Panc1 (cell line): ENCODE results near the gene ADK. TPM values are rescaled to one million over a fixed set of nuclear protein-coding genes. Genes with fewer than 3 reads are reported as not detected.

ENCODE experiments used
- ATAC-seq: fragments of 200-7000 bp; cut with Tn5 transposase; 2 replicates; pipeline ENCODE4 v1.9.1; 2020; ENCODE audit warnings: mild to moderate bottlenecking, moderate library complexity
- BruUV-seq: library from RNA; stranded (reverse); fragments of 400-500 nt; replicated peaks from 2 replicates; lab custom pipeline; 2021; lab: Mats Ljungman, UMichigan
- CTCF ChIA-PET: fragments of 300-600 bp; sonication (Branson Sonifier 250); formaldehyde crosslinking; loops from one replicate; lab custom pipeline; 2022; ENCODE audit warnings: antibody characterized with exemption; lab: Charles Lee
- POLR2A ChIA-PET: fragments of 300-600 bp; sonication (Branson Sonifier 250); formaldehyde crosslinking; loops from one replicate; lab custom pipeline; 2022; ENCODE audit warnings: antibody characterized with exemption; lab: Charles Lee
- DNase-seq: peaks from one replicate; pipeline ENCODE4 v3.0.0-alpha.2; 2010; ENCODE audit warnings: low read depth, low spot score
- H3K27ac ChIP-seq: 2 replicates; pipeline ENCODE4 v1.5.1; 2011; ENCODE audit warnings: mild to moderate bottlenecking, low read length, inconsistent platforms
- H3K27me3 ChIP-seq: fragments of 200-500 bp; sonication (Bioruptor generic); 2 replicates; pipeline ENCODE4 v1.6.0; 2014; ENCODE audit warnings: low read length, inconsistent platforms; ENCODE audit not compliant: control insufficient read depth, insufficient read depth
- H3K36me3 ChIP-seq: fragments of 200-500 bp; sonication (Bioruptor generic); 2 replicates; pipeline ENCODE4 v1.5.1; 2014; ENCODE audit warnings: inconsistent platforms, mild to moderate bottlenecking, low read length, moderate library complexity; ENCODE audit not compliant: control insufficient read depth, insufficient read depth
- H3K4me1 ChIP-seq: 2 replicates; pipeline ENCODE4 v1.5.1; 2011; ENCODE audit warnings: inconsistent platforms, mild to moderate bottlenecking, low read length, moderate library complexity; ENCODE audit not compliant: control insufficient read depth, insufficient read depth
- H3K4me3 ChIP-seq, 2 experiments: 2 replicates each; pipeline ENCODE4 v1.5.1; 2011 to 2012; ENCODE audit warnings: low read depth in 2 of 2, low read length in 2 of 2, mild to moderate bottlenecking in 2 of 2, inconsistent platforms in 1 of 2, moderate library complexity in 1 of 2
- H3K9me3 ChIP-seq: fragments of 200-500 bp; sonication (Bioruptor generic); 2 replicates; pipeline ENCODE4 v1.5.1; 2014; ENCODE audit warnings: low read depth, mild to moderate bottlenecking, inconsistent platforms, low read length, moderate library complexity; ENCODE audit not compliant: control insufficient read depth, insufficient read depth
- POLR2AphosphoS5 ChIP-seq: IDR thresholded peaks from 2 replicates; pipeline ENCODE4 v1.6.1; 2012; ENCODE audit warnings: mild to moderate bottlenecking, low read depth, low read length, moderate library complexity
- SIN3A ChIP-seq: IDR thresholded peaks from 2 replicates; pipeline ENCODE4 v1.6.1; 2012; ENCODE audit warnings: low read depth, mild to moderate bottlenecking, low read length, moderate library complexity, borderline replicate concordance; ENCODE audit not compliant: insufficient read depth
- TCF7L2 ChIP-seq: IDR thresholded peaks from 2 replicates; pipeline ENCODE4 v1.6.1; 2011; ENCODE audit warnings: mild to moderate bottlenecking, low read depth, low read length, inconsistent platforms
- in situ Hi-C: cut with HindIII; loops from 2 replicates; pipeline ENCODE4 v1.10.0; 2016; ENCODE audit warnings: low sequenced_read_pairs, low pct_unique_long_range_greater_than_20kb
- intact Hi-C: fragments of 100-400 bp; cut with micrococcal nuclease; formaldehyde crosslinking; loops from one replicate; pipeline ENCODE4 v1.10.0; 2022; ENCODE audit not compliant: unreplicated experiment
- total RNA-seq: library from RNA; stranded (reverse); gene quantifications from one replicate; pipeline ENCODE4 v1.2.1, GENCODE V29; 2021; ENCODE audit not compliant: unreplicated experiment
- TF ChIP-seq, protein P1 (sequence below): fragments of 450-650 bp; IDR thresholded peaks from 2 replicates; pipeline ENCODE4 v1.5.1; 2017; ENCODE audit warnings: mild to moderate bottlenecking
- TF ChIP-seq, protein P2 (sequence below), 2 experiments: IDR thresholded peaks; 2 replicates each; pipeline ENCODE4 v1.6.1; 2011 to 2012; ENCODE audit warnings: low read depth in 2 of 2, control low read depth in 1 of 2, low read length in 1 of 2, mild to moderate bottlenecking in 1 of 2, moderate library complexity in 1 of 2; ENCODE audit not compliant: insufficient read depth in 1 of 2

Gene ADK
- total RNA-seq, 1 experiment from 2014 or later = 64.5 TPM

DNA sequence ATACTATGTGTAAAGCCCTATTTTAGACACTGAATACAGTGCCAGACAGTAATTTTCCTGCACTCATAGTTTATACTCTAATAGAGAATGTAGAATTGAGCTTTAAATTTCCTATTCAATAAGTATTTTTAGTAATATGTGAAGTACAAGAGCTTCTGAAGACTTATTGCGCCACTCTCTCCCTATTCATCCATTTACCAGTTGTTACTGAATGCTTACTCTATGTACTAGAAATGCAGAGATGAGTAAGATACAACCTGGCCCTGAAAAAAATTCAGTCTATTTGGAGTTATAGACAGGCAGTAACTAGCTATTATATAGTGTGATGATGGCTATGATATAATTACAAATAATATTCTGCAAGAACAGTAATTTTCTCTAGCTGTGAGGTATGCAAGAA is 98.8 kb downstream of the ADK start:
- POLR2A ChIA-PET = no interaction called here
- in situ Hi-C loops = no loop called here

DNA sequence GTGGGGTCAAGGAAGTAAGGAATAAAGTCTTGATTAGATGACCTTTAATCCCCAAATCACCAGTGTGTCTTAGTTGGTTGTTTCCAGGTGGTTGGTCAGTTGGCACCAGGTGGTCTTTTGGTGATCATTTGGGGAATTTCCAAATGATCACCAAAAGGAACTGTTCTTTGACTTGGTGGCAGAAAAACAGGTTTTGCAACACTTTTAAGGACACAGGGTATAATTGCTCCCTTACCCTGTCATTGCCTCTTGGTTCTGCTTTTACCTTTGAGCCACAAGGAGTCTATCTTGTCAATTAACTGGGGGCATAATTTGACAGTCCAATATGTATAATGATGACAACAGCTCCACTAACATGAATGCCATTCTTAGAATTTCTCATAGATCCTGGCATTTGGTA is 104.2 kb downstream of the ADK start:
- TF ChIP-seq, protein P1, sequence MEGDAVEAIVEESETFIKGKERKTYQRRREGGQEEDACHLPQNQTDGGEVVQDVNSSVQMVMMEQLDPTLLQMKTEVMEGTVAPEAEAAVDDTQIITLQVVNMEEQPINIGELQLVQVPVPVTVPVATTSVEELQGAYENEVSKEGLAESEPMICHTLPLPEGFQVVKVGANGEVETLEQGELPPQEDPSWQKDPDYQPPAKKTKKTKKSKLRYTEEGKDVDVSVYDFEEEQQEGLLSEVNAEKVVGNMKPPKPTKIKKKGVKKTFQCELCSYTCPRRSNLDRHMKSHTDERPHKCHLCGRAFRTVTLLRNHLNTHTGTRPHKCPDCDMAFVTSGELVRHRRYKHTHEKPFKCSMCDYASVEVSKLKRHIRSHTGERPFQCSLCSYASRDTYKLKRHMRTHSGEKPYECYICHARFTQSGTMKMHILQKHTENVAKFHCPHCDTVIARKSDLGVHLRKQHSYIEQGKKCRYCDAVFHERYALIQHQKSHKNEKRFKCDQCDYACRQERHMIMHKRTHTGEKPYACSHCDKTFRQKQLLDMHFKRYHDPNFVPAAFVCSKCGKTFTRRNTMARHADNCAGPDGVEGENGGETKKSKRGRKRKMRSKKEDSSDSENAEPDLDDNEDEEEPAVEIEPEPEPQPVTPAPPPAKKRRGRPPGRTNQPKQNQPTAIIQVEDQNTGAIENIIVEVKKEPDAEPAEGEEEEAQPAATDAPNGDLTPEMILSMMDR = no peak
- TF ChIP-seq, protein P2, sequence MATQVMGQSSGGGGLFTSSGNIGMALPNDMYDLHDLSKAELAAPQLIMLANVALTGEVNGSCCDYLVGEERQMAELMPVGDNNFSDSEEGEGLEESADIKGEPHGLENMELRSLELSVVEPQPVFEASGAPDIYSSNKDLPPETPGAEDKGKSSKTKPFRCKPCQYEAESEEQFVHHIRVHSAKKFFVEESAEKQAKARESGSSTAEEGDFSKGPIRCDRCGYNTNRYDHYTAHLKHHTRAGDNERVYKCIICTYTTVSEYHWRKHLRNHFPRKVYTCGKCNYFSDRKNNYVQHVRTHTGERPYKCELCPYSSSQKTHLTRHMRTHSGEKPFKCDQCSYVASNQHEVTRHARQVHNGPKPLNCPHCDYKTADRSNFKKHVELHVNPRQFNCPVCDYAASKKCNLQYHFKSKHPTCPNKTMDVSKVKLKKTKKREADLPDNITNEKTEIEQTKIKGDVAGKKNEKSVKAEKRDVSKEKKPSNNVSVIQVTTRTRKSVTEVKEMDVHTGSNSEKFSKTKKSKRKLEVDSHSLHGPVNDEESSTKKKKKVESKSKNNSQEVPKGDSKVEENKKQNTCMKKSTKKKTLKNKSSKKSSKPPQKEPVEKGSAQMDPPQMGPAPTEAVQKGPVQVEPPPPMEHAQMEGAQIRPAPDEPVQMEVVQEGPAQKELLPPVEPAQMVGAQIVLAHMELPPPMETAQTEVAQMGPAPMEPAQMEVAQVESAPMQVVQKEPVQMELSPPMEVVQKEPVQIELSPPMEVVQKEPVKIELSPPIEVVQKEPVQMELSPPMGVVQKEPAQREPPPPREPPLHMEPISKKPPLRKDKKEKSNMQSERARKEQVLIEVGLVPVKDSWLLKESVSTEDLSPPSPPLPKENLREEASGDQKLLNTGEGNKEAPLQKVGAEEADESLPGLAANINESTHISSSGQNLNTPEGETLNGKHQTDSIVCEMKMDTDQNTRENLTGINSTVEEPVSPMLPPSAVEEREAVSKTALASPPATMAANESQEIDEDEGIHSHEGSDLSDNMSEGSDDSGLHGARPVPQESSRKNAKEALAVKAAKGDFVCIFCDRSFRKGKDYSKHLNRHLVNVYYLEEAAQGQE (IDR thresholded peaks at IDR 0.05; ENCODE audit: insufficient read depth in 1 of 2, low read depth in 2 of 2, low read length in 1 of 2) = no peak
- no peak for TF ChIP-seq SIN3A
- TF ChIP-seq POLR2AphosphoS5 = no peak
- TF ChIP-seq TCF7L2 = no peak
- ChIA-PET POLR2A (no interaction called here), CTCF (no interaction called here)
- ATAC-seq = no peak
- BruUV-seq = no TSS peak
- Histone ChIP-seq H3K4me3 (no peak overlapping the region), H3K27ac (no peak overlapping the region), H3K27me3 (no peaks in the 10 kb centered on the region), H3K36me3 (no peaks in the 10 kb centered on the region), H3K4me1 (no peaks in the 10 kb centered on the region; the same call in 1 of the 2 replicates), H3K9me3 (no peaks in the 10 kb centered on the region)
- no peak for DNase-seq
- in situ Hi-C loops = no loop called here
- intact Hi-C loops = no loop called here

More for the DNA sequence above, 98.8 kb downstream of the ADK start:
- H3K9me3 ChIP-seq = no peaks in the 10 kb centered on the region
- DNase-seq (no peak), ATAC-seq (no peak)
- no peaks in the 10 kb centered on the region for H3K4me1 ChIP-seq
- no peaks in the 10 kb centered on the region for H3K27me3 ChIP-seq
- intact Hi-C loops = loop anchor here (5.0 kb wide), 1 partner anchor 847 kb away; a partner anchor contains a TSS
- no peak overlapping the region for H3K27ac ChIP-seq
- H3K4me3 ChIP-seq = no peak overlapping the region
- no peaks in the 10 kb centered on the region for H3K36me3 ChIP-seq
- TF ChIP-seq, protein P2 (IDR thresholded peaks at IDR 0.05; ENCODE audit: insufficient read depth in 1 of 2, low read depth in 2 of 2, low read length in 1 of 2) = no peak
- 0 out of 2 replicates have a peak, but pooled peaks have one; percentile 21 for TF ChIP-seq TCF7L2
- BruUV-seq = no TSS peak
- CTCF ChIA-PET = no interaction called here
